LNCAP (cell line): ENCODE results near the gene RPL6.

Source experiments
- TF ChIP-seq, protein P1 (sequence below): fragments of 450-650 bp; IDR thresholded peaks from 2 replicates; pipeline ENCODE4 v1.5.1; 2017; ENCODE audit warnings: mild to moderate bottlenecking

Gene RPL6

DNA sequence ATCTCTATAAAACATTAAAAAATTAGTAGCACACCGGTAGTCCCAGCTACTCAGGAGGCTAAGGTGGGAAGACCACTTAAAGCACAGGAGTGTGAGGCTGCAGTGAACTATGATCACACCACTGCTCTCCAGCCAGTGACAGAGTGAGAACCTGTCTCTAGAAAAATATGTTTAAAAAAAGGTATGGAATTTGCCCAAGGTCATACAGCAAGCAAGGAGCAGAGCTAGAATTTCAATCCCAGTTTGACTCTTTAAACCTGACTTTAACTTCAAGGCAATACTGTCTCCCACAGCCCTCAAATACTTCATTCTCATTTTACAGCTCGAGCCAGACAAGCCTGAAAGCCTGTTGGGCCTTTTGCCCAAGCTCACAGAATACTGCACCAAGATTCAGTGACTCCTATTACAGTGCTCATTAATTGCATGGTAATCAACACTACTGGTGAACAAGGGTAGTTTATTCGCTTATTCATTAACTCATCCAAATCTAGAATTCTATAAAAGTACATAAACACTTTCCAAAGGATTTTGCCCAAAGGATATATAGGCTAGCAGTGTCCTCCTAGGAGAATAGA lies 35.2 kb downstream of the RPL6 start:
- TF ChIP-seq, protein P1, sequence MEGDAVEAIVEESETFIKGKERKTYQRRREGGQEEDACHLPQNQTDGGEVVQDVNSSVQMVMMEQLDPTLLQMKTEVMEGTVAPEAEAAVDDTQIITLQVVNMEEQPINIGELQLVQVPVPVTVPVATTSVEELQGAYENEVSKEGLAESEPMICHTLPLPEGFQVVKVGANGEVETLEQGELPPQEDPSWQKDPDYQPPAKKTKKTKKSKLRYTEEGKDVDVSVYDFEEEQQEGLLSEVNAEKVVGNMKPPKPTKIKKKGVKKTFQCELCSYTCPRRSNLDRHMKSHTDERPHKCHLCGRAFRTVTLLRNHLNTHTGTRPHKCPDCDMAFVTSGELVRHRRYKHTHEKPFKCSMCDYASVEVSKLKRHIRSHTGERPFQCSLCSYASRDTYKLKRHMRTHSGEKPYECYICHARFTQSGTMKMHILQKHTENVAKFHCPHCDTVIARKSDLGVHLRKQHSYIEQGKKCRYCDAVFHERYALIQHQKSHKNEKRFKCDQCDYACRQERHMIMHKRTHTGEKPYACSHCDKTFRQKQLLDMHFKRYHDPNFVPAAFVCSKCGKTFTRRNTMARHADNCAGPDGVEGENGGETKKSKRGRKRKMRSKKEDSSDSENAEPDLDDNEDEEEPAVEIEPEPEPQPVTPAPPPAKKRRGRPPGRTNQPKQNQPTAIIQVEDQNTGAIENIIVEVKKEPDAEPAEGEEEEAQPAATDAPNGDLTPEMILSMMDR: no peak

DNA sequence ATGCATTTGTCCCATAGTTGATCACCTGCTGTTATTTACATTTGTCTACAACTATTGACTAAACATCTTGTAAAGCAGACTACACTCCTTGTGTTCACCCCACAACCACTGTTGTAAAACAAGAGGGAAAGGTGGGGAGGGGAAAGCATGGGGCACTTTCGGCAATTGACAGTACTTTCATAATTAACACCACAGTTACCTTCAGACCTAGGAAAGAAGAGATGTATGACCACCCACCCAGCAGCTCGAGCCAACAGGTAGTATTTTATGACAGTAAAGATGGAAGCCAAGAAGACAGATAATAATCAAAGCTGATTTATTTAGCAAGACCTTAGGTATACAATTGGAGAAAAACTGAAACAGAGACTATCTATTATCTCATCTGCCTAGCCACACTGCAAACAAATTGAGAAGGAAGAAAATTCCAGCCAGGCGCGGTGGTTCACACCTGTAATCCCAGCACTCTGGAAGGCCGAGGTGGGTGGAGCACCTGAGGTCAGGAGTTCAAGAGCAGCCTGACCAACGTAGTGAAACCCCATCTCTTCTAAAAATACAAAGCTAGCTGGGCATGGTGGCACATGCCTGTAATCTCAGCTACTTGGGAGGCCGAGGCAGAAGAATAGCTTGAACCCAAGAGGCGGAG lies 38.4 kb downstream of the RPL6 start:
- TF ChIP-seq, protein P1: no peak

DNA sequence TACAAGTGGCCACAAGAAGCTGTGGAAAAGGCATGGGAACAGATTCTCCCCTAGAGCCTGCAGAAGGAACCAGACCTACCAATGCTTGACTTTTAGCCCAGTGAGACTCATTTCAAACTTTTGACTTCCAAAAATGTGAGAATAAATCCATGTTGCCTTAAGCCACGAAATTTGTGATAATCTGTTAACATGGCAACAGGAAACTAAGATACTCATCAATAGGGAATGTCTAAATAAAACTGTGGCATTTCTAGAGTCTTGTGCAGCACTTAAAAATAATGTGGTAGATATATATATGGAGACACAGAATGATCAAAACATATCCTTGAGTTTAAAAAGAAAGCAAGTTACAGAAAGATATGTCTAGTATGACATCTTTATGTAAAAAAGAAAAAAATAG lies 39.2 kb downstream of the RPL6 start:
- TF ChIP-seq, protein P1: no peak

DNA sequence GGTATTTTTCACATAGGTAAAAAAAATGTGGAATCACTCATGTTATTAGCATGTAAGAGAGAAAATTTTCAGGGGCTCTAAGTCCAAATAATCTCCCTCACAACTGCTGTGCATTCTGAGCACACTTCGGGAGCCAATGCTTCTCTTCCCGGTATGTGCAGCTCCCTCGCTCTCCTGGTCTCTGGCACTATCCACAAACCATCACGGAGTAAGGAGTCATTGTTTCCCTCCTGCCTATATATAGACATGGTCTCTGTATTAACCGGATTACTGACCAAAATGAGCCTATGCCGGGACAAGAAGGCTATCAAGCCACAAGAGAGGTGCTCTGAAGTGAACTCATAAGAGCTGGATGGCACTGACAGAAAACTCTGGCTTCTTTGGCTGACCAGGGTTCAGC lies 40.5 kb downstream of the RPL6 start:
- TF ChIP-seq, protein P1: no peak

DNA sequence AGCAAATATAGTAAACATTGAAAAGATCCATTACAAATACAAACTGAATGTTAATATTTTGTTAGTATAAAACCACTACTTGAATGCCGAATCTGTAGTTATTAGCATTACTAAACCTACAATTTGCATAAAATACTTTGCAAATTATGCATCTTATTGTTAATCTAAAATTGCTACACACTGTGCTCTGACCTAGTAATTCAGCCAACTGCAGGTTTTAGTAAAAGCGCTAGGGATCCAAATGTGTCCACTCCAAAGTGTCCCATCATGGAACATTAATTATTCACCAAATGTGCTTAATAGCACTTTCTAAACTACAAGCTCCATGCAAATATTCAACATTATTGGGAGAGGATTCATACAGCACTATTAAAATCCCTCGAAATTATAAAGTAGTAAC lies 41.4 kb downstream of the RPL6 start:
- TF ChIP-seq, protein P1: no peak

DNA sequence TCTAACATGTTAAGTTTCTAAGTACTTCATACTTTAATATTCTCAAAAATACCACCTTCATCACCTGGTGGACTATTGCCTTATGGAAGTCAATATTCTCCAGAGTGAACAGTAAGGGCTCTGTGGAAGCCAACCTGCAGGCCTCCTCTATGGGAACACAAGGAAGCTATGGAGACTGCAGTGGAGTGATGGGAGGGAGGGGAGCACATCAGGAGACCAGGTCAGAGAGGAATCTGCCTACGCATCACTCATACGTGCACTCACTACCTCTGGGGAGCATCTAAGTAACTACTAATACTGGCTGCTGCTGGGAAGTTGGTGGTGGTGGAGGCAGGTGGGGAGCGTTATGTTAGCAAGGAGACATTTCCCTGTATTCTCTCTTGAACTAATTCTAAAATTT lies 47.1 kb downstream of the RPL6 start:
- TF ChIP-seq, protein P1: no peak

DNA sequence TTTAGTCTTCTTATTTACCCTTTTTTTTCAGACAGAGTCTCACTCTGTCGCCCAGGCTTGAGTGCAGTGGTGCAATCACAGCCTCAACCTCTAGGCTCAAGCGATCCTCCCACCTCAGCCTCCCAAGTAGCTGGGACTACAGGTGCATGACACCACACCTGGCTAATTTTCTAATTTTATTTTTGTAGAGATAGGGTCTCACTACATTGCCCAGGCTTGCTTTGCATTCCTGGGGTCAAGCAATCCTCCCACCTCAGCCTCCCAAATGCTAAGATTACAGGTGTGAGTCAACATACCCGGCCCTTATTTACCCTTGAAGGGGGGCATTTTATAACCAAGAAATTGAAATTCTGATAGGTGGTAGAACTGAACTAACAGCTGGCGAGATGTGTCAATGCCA lies 48.1 kb downstream of the RPL6 start:
- TF ChIP-seq, protein P1: no peak

DNA sequence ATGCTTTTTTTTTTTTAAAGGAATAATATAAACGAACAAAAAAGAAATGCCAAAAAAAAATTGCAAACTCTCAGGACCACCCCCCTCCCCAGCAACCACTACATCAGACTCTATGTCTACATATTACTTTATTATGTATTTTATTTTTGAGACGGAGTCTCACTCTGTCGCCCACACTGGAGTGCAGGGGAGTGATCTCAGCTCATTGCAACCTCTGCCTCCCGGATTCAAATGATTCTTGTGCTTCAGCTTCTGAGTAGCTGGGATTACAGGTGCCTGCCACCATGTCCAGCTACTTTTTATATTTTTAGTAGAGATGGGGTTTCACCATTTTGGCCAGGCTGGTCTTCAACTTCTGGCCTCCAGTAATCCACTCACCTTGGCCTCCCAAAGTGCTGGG lies 50.1 kb downstream of the RPL6 start:
- TF ChIP-seq, protein P1: no peak
